ENCODE measurements around the gene SLC6A3. TPM values are rescaled to one million over a fixed set of nuclear protein-coding genes. Genes with fewer than 3 reads are reported as not detected.

Gene SLC6A3
- total and polyA plus RNA-seq, 2 of the 13 experiments (the other 11 are each of a cell fraction or from before 2014, with no cell fraction given) = 0.01 TPM; not detected in 1

DNA sequence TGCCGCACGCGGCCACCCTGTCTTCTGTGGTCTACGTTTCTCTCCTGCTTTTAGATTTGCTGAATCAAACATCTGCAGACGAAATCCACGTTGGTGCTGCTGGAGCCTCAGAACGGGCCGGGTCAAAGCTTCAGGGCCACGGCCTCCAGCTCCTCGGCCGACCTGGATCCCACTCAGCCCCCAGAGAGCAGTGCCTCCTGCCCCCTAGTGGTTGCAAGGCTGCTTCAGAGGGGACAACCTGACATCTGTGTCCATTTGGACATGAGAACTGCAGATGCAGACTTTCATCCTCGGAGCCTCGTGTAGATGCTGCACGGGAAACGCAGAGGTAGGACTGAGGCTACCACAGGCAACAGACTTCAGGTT lies 23.0 kb upstream of the SLC6A3 start (continued):
- TF ChIP-seq, protein P1, sequence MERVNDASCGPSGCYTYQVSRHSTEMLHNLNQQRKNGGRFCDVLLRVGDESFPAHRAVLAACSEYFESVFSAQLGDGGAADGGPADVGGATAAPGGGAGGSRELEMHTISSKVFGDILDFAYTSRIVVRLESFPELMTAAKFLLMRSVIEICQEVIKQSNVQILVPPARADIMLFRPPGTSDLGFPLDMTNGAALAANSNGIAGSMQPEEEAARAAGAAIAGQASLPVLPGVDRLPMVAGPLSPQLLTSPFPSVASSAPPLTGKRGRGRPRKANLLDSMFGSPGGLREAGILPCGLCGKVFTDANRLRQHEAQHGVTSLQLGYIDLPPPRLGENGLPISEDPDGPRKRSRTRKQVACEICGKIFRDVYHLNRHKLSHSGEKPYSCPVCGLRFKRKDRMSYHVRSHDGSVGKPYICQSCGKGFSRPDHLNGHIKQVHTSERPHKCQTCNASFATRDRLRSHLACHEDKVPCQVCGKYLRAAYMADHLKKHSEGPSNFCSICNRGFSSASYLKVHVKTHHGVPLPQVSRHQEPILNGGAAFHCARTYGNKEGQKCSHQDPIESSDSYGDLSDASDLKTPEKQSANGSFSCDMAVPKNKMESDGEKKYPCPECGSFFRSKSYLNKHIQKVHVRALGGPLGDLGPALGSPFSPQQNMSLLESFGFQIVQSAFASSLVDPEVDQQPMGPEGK (CRISPR knock-in tag; IDR thresholded peaks at IDR 0.05) = 0 out of 2 replicates have a peak, but pooled peaks have one; percentile 13
- peak; percentile 5; the same call in 1 of the 2 replicates for TF ChIP-seq SALL1 (CRISPR knock-in tag; IDR thresholded peaks at IDR 0.05)
- TF ChIP-seq ZNF780A (CRISPR knock-in tag; IDR thresholded peaks at IDR 0.05) = no peak
- TF ChIP-seq BHLHE40 (IDR thresholded peaks at IDR 0.05; ENCODE audit: low read length) = no peak
- no peak for TF ChIP-seq IKZF1 (IDR thresholded peaks at IDR 0.05)
- no peak for TF ChIP-seq TBX3 (IDR thresholded peaks at IDR 0.05; ENCODE audit: borderline replicate concordance)
- TF ChIP-seq ZNF44 (CRISPR knock-in tag; IDR thresholded peaks at IDR 0.05) = no peak
- TF ChIP-seq KDM1A (CRISPR knock-in tag; IDR thresholded peaks at IDR 0.05) = no peak
- TF ChIP-seq STAT5B (CRISPR knock-in tag; IDR thresholded peaks at IDR 0.05) = no peak
- TF ChIP-seq ZNF333 (CRISPR knock-in tag; IDR thresholded peaks at IDR 0.05; ENCODE audit: borderline replicate concordance) = no peak
- TF ChIP-seq ATF7 (IDR thresholded peaks at IDR 0.05) = no peak
- no peak for TF ChIP-seq ATF7 (CRISPR knock-in tag; IDR thresholded peaks at IDR 0.05)
- no peak for TF ChIP-seq ZNF713 (CRISPR knock-in tag; IDR thresholded peaks at IDR 0.05)
- no peak for TF ChIP-seq SIN3B (IDR thresholded peaks at IDR 0.05; ENCODE audit: low read length)
- no peak for TF ChIP-seq ZNF30 (CRISPR knock-in tag; IDR thresholded peaks at IDR 0.05)
- TF ChIP-seq ZNF431 (CRISPR knock-in tag; IDR thresholded peaks at IDR 0.05; ENCODE audit: borderline replicate concordance, low read depth) = no peak
- TF ChIP-seq, protein P2, sequence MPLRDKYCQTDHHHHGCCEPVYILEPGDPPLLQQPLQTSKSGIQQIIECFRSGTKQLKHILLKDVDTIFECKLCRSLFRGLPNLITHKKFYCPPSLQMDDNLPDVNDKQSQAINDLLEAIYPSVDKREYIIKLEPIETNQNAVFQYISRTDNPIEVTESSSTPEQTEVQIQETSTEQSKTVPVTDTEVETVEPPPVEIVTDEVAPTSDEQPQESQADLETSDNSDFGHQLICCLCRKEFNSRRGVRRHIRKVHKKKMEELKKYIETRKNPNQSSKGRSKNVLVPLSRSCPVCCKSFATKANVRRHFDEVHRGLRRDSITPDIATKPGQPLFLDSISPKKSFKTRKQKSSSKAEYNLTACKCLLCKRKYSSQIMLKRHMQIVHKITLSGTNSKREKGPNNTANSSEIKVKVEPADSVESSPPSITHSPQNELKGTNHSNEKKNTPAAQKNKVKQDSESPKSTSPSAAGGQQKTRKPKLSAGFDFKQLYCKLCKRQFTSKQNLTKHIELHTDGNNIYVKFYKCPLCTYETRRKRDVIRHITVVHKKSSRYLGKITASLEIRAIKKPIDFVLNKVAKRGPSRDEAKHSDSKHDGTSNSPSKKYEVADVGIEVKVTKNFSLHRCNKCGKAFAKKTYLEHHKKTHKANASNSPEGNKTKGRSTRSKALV (CRISPR knock-in tag; IDR thresholded peaks at IDR 0.05) = no peak
- TF ChIP-seq ELF3 (CRISPR knock-in tag; IDR thresholded peaks at IDR 0.05) = no peak
- TF ChIP-seq CHD2 (IDR thresholded peaks at IDR 0.05; ENCODE audit: low read depth, low read length) = no peak
- TF ChIP-seq, protein P3, sequence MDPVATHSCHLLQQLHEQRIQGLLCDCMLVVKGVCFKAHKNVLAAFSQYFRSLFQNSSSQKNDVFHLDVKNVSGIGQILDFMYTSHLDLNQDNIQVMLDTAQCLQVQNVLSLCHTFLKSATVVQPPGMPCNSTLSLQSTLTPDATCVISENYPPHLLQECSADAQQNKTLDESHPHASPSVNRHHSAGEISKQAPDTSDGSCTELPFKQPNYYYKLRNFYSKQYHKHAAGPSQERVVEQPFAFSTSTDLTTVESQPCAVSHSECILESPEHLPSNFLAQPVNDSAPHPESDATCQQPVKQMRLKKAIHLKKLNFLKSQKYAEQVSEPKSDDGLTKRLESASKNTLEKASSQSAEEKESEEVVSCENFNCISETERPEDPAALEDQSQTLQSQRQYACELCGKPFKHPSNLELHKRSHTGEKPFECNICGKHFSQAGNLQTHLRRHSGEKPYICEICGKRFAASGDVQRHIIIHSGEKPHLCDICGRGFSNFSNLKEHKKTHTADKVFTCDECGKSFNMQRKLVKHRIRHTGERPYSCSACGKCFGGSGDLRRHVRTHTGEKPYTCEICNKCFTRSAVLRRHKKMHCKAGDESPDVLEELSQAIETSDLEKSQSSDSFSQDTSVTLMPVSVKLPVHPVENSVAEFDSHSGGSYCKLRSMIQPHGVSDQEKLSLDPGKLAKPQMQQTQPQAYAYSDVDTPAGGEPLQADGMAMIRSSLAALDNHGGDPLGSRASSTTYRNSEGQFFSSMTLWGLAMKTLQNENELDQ (CRISPR knock-in tag; IDR thresholded peaks at IDR 0.05; ENCODE audit: borderline replicate concordance) = no peak
- TF ChIP-seq, protein P4, sequence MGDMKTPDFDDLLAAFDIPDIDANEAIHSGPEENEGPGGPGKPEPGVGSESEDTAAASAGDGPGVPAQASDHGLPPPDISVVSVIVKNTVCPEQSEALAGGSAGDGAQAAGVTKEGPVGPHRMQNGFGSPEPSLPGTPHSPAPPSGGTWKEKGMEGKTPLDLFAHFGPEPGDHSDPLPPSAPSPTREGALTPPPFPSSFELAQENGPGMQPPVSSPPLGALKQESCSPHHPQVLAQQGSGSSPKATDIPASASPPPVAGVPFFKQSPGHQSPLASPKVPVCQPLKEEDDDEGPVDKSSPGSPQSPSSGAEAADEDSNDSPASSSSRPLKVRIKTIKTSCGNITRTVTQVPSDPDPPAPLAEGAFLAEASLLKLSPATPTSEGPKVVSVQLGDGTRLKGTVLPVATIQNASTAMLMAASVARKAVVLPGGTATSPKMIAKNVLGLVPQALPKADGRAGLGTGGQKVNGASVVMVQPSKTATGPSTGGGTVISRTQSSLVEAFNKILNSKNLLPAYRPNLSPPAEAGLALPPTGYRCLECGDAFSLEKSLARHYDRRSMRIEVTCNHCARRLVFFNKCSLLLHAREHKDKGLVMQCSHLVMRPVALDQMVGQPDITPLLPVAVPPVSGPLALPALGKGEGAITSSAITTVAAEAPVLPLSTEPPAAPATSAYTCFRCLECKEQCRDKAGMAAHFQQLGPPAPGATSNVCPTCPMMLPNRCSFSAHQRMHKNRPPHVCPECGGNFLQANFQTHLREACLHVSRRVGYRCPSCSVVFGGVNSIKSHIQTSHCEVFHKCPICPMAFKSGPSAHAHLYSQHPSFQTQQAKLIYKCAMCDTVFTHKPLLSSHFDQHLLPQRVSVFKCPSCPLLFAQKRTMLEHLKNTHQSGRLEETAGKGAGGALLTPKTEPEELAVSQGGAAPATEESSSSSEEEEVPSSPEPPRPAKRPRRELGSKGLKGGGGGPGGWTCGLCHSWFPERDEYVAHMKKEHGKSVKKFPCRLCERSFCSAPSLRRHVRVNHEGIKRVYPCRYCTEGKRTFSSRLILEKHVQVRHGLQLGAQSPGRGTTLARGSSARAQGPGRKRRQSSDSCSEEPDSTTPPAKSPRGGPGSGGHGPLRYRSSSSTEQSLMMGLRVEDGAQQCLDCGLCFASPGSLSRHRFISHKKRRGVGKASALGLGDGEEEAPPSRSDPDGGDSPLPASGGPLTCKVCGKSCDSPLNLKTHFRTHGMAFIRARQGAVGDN (CRISPR knock-in tag; IDR thresholded peaks at IDR 0.05) = 0 out of 2 replicates have a peak, but pooled peaks have one; percentile 3
- no peak for TF ChIP-seq ZNF891 (CRISPR knock-in tag; IDR thresholded peaks at IDR 0.05)
